Trophoblast cell (in vitro differentiated cells and primary cell): ENCODE measurements around the gene DLGAP1.

Experiments used
- DNase-seq, 2 donors: peaks; one replicate each; pipeline ENCODE4 v3.0.0-alpha.2; 2016
- H2AFZ ChIP-seq: 2 replicates; pipeline ENCODE4 v1.6.1; 2013; ENCODE audit warnings: low read length, moderate library complexity, mild to moderate bottlenecking; ENCODE audit not compliant: insufficient read depth, poor library complexity
- H2AK5ac ChIP-seq: 2 replicates; pipeline ENCODE4 v1.6.1; 2013; ENCODE audit warnings: mild to moderate bottlenecking, low read length
- H2BK120ac ChIP-seq: 2 replicates; pipeline ENCODE4 v1.6.1; 2013; ENCODE audit warnings: low read length, mild to moderate bottlenecking, moderate library complexity; ENCODE audit not compliant: insufficient read depth, poor library complexity
- H2BK12ac ChIP-seq: 2 replicates; pipeline ENCODE4 v1.6.1; 2013; ENCODE audit warnings: mild to moderate bottlenecking, low read length, moderate library complexity
- H2BK5ac ChIP-seq: 2 replicates; pipeline ENCODE4 v1.6.1; 2013; ENCODE audit warnings: low read length, low read depth, moderate library complexity, mild to moderate bottlenecking; ENCODE audit not compliant: poor library complexity
- H3K14ac ChIP-seq: 2 replicates; pipeline ENCODE4 v1.6.1; 2013; ENCODE audit warnings: mild to moderate bottlenecking, low read length
- H3K18ac ChIP-seq: 2 replicates; pipeline ENCODE4 v1.6.1; 2013; ENCODE audit warnings: mild to moderate bottlenecking, low read length
- H3K23ac ChIP-seq: 2 replicates; pipeline ENCODE4 v1.6.1; 2013; ENCODE audit warnings: low read length
- H3K27ac ChIP-seq: 2 replicates; pipeline ENCODE4 v1.5.1; 2013; ENCODE audit warnings: low read depth, mild to moderate bottlenecking, inconsistent platforms, low read length, moderate library complexity
- H3K27me3 ChIP-seq: 2 replicates; pipeline ENCODE4 v1.6.1; 2013; ENCODE audit warnings: inconsistent platforms, mild to moderate bottlenecking, low read length, moderate library complexity; ENCODE audit not compliant: insufficient read depth
- H3K36me3 ChIP-seq, 2 experiments: 1 replicate in 1 of 2; 2 replicates in 1 of 2; pipeline ENCODE4 v1.6.1; 2013; ENCODE audit warnings: low read length in 2 of 2, mild to moderate bottlenecking in 2 of 2, moderate library complexity in 1 of 2; ENCODE audit not compliant: insufficient read depth in 2 of 2, control insufficient read depth in 1 of 2
- H3K4ac ChIP-seq: 2 replicates; pipeline ENCODE4 v1.6.1; 2013; ENCODE audit warnings: low read depth, mild to moderate bottlenecking, low read length, moderate library complexity
- H3K4me1 ChIP-seq, 2 experiments: 1 replicate in 1 of 2; 2 replicates in 1 of 2; pipeline ENCODE4 v1.6.1; 2013; ENCODE audit warnings: low read length in 2 of 2, mild to moderate bottlenecking in 2 of 2, moderate library complexity in 1 of 2; ENCODE audit not compliant: insufficient read depth in 2 of 2, control insufficient read depth in 1 of 2
- H3K4me2 ChIP-seq: 2 replicates; pipeline ENCODE4 v1.6.1; 2013; ENCODE audit warnings: inconsistent platforms, mild to moderate bottlenecking, low read length, moderate library complexity
- H3K4me3 ChIP-seq: 2 replicates; pipeline ENCODE4 v1.5.1; 2013; ENCODE audit warnings: mild to moderate bottlenecking, low read depth, low read length, inconsistent platforms
- H3K79me1 ChIP-seq: one replicate; pipeline ENCODE4 v1.6.1; 2013; ENCODE audit warnings: low read length
- H3K79me2 ChIP-seq: 2 replicates; pipeline ENCODE4 v1.6.1; 2013; ENCODE audit warnings: low read length, mild to moderate bottlenecking; ENCODE audit not compliant: control insufficient read depth, insufficient read depth, poor library complexity
- H3K9ac ChIP-seq: 2 replicates; pipeline ENCODE4 v1.6.1; 2013; ENCODE audit warnings: mild to moderate bottlenecking, low read length
- H3K9me3 ChIP-seq: 2 replicates; pipeline ENCODE4 v1.6.1; 2013; ENCODE audit warnings: low read depth, mild to moderate bottlenecking, control low read depth, inconsistent platforms, low read length; ENCODE audit not compliant: insufficient read depth
- H4K12ac ChIP-seq: 2 replicates; pipeline ENCODE4 v1.6.1; 2013; ENCODE audit warnings: low read depth, mild to moderate bottlenecking, low read length, moderate library complexity
- H4K8ac ChIP-seq: 2 replicates; pipeline ENCODE4 v1.6.1; 2013; ENCODE audit warnings: low read depth, mild to moderate bottlenecking, low read length, moderate library complexity
- H4K91ac ChIP-seq: one replicate; pipeline ENCODE4 v1.6.1; 2013; ENCODE audit warnings: low read depth, mild to moderate bottlenecking, low read length, moderate library complexity
- WGBS: extraction: QIAGEN DNeasy Blood & Tissue Kit; methylation state at CpG from one replicate; pipeline ENCODE4 v1.1.7; 2013; ENCODE audit warnings: missing lambda C conversion rate; ENCODE audit not compliant: insufficient read length, insufficient coverage; ENCODE audit errors: extremely low coverage; 5-methylcytosine and 5-hydroxymethylcytosine counted together

The DLGAP1 gene

GRCh38 chr18:3648641-3649040, 806.5 kb downstream of the DLGAP1 start:
- Histone ChIP-seq H2BK120ac (no peak overlapping the region), H2BK5ac (no peak overlapping the region), H3K23ac (no peak overlapping the region), H3K79me1 (peaks cover 11% of the 10 kb centered on the region), H3K4me2 (no peak overlapping the region), H3K9me3 (no peaks in the 10 kb centered on the region), H3K9ac (no peak overlapping the region), H4K91ac (no peak overlapping the region), H3K4ac (no peak overlapping the region), H3K79me2 (peaks cover 1% of the 10 kb centered on the region), H4K12ac (no peak overlapping the region), H3K4me3 (no peak overlapping the region), H3K18ac (no peak overlapping the region), H3K27ac (no peak overlapping the region), H3K14ac (no peak overlapping the region), H3K27me3 (no peaks in the 10 kb centered on the region), H2AK5ac (no peak overlapping the region), H2AFZ (no peak overlapping the region), H3K36me3 (no peaks in the 10 kb centered on the region), H2BK12ac (no peak overlapping the region), H4K8ac (no peak overlapping the region), H3K4me1 (peaks cover 6 to 21% of the 10 kb centered on the region in 2 experiments)
- WGBS, result no CpG with 5 or more reads among the region's 2 CpGs
- DNase-seq, result no peak

GRCh38 chr18:3648200-3648599, 806.9 kb downstream of the DLGAP1 start:
- Histone ChIP-seq H2BK120ac (no peak overlapping the region), H3K27ac (no peak overlapping the region), H3K79me2 (peaks cover 1% of the 10 kb centered on the region), H3K23ac (no peak overlapping the region), H4K12ac (no peak overlapping the region), H3K36me3 (no peaks in the 10 kb centered on the region), H3K9ac (no peak overlapping the region), H2BK5ac (no peak overlapping the region), H3K4ac (no peak overlapping the region), H2AK5ac (no peak overlapping the region), H2BK12ac (no peak overlapping the region), H3K4me3 (no peak overlapping the region), H4K91ac (no peak overlapping the region), H3K14ac (no peak overlapping the region), H3K27me3 (no peaks in the 10 kb centered on the region), H4K8ac (no peak overlapping the region), H2AFZ (no peak overlapping the region), H3K79me1 (peaks cover 10% of the 10 kb centered on the region), H3K9me3 (no peaks in the 10 kb centered on the region), H3K4me1 (peaks cover 6 to 21% of the 10 kb centered on the region in 2 experiments), H3K4me2 (no peak overlapping the region), H3K18ac (no peak overlapping the region)
- DNase-seq, result no peak
- WGBS, result no CpG with 5 or more reads among the region's 6 CpGs

DNA sequence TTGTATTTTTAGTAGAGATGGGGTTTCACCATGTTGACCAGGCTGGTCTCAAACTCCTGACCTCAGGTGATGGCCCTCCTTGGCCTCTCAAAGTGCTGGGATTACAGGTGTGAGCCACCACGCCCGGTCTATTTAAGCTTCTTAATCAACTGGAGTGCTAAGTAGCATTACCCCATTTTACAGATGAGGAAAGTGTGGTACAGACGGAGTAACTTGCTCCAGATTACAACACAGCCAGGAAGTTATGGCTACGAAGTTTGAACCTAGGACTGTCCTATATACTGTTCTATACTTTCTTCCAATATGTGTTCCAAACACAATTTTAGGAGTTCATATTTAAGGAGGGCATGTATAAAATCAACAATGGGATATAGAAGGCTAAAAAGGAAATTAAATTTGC, 807.5 kb downstream of the DLGAP1 start:
- H4K91ac ChIP-seq, result no peak overlapping the region
- no peak overlapping the region for H3K18ac ChIP-seq
- H3K4ac ChIP-seq, result no peak overlapping the region
- H3K79me2 ChIP-seq, result peaks cover 1% of the 10 kb centered on the region
- DNase-seq, result no peak
- peaks cover 6 to 16% of the 10 kb centered on the region in 2 experiments for H3K4me1 ChIP-seq
- H2BK12ac ChIP-seq, result no peak overlapping the region
- no peak overlapping the region for H2AK5ac ChIP-seq
- H3K79me1 ChIP-seq, result peaks cover 7% of the 10 kb centered on the region
- no peak overlapping the region for H3K14ac ChIP-seq
- no peaks in the 10 kb centered on the region for H3K36me3 ChIP-seq
- no peak overlapping the region for H3K4me3 ChIP-seq
- no peak overlapping the region for H2BK5ac ChIP-seq
- H3K27ac ChIP-seq, result no peak overlapping the region
- H3K9me3 ChIP-seq, result no peaks in the 10 kb centered on the region
- no peaks in the 10 kb centered on the region for H3K27me3 ChIP-seq
- no peak overlapping the region for H3K23ac ChIP-seq
- H2AFZ ChIP-seq, result no peak overlapping the region
- no peak overlapping the region for H4K12ac ChIP-seq
- H3K4me2 ChIP-seq, result no peak overlapping the region
- no peak overlapping the region for H4K8ac ChIP-seq
- H2BK120ac ChIP-seq, result no peak overlapping the region
- no peak overlapping the region for H3K9ac ChIP-seq
- WGBS, result no CpG with 5 or more reads among the region's 4 CpGs

DNA sequence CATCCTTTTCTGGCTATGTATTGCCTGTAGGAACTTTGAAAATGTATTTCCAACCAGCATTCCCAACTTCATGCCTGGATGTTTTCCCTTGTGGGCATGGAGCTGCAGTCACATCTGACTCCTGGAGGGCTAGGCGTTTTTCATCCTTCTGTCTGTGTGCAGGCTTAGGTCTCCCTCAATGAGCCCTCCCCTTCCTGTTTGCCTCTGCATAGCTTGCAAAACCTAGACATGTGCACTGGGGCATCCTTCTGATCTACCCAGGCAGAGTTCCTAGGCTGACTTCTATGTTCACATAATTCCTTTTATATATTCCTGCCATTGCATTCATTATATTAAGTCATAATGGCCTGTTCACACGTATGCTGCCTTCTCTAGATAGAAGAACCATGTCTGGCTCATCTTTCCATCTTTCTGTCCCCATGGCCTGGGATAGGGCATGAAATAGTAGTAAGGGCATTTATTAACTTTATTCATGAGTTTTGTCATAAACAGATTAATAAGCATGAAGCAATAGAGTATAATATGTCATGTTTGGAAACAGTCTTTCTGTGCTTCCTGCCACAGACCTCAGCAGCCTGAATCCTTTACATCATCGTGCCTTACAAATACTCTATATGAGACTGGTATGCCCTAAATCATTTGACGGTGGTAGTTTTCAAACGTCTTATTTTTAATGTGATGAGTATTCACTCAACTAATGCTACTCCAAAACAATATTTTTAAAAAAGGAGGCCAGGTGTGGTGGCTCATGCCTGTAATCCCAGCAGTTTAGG, 809.5 kb downstream of the DLGAP1 start:
- WGBS, result no CpG with 5 or more reads among the region's 5 CpGs
- H4K91ac ChIP-seq, result no peak overlapping the region
- no peak overlapping the region for H2BK5ac ChIP-seq
- H3K27me3 ChIP-seq, result no peaks in the 10 kb centered on the region
- no peak overlapping the region for H3K4me2 ChIP-seq
- H2BK12ac ChIP-seq, result no peak overlapping the region
- no peak overlapping the region for H3K18ac ChIP-seq
- H2AFZ ChIP-seq, result no peak overlapping the region
- H3K9me3 ChIP-seq, result no peaks in the 10 kb centered on the region
- no peak overlapping the region for H4K12ac ChIP-seq
- H3K4me3 ChIP-seq, result no peak overlapping the region
- DNase-seq, result no peak
- H3K14ac ChIP-seq, result no peak overlapping the region
- no peak overlapping the region for H3K4ac ChIP-seq
- H2AK5ac ChIP-seq, result no peak overlapping the region
- no peaks in the 10 kb centered on the region for H3K36me3 ChIP-seq
- H3K79me2 ChIP-seq, result peaks cover 1% of the 10 kb centered on the region
- peaks cover 3% of the 10 kb centered on the region for H3K79me1 ChIP-seq
- H3K27ac ChIP-seq, result no peak overlapping the region
- no peak overlapping the region for H4K8ac ChIP-seq
- H3K23ac ChIP-seq, result no peak overlapping the region
- no peak overlapping the region for H2BK120ac ChIP-seq
- no peak overlapping the region for H3K9ac ChIP-seq
- peaks cover 0 to 8% of the 10 kb centered on the region in 2 experiments for H3K4me1 ChIP-seq
